K562 (cell line): ENCODE data around the gene CPED1. TPM values are rescaled to one million over a fixed set of nuclear protein-coding genes. Genes with fewer than 3 reads are reported as not detected.

Source experiments
- CHCHD3 ChIP-seq: fragments of 250-450 bp; sonication (Bioruptor Pico); IDR thresholded peaks from 2 replicates; pipeline ENCODE4 v2.1.2; 2022; ENCODE audit warnings: mild to moderate bottlenecking
- GTF2F1 ChIP-seq: IDR thresholded peaks from 2 replicates; pipeline ENCODE4 v1.6.1; 2011; ENCODE audit warnings: low read depth, low read length, improper control_type of control experiment
- JUND ChIP-seq, 2 experiments: IDR thresholded peaks; 2 replicates in 1 of 2; 3 replicates in 1 of 2; pipeline ENCODE4 v1.6.1; 2011; ENCODE audit warnings: borderline replicate concordance in 2 of 2, low read depth in 2 of 2, low read length in 2 of 2, improper control_type of control experiment in 1 of 2, missing biosample characterization in 1 of 2, missing genetic modification characterization in 1 of 2, missing genetic modification reagents in 1 of 2
- MTA1 ChIP-seq: fragments of 450-650 bp; IDR thresholded peaks from 2 replicates; pipeline ENCODE4 v1.6.1; 2017; ENCODE audit warnings: borderline replicate concordance
- MYC ChIP-seq, 2 experiments: fragments of 250-450 bp in 1 of 2; sonication (Bioruptor Pico) in 1 of 2; IDR thresholded peaks; 2 replicates each; pipeline versions ENCODE4 v1.5.1 to v1.6.1; 2012 to 2021; ENCODE audit warnings: low read depth in 2 of 2, borderline replicate concordance in 1 of 2, improper control_type of control experiment in 1 of 2, low read length in 1 of 2, mild to moderate bottlenecking in 1 of 2, moderate library complexity in 1 of 2
- NCOA6 ChIP-seq: fragments of 450-650 bp; IDR thresholded peaks from 2 replicates; pipeline ENCODE4 v1.6.1; 2017; ENCODE audit warnings: mild to moderate bottlenecking
- NONO ChIP-seq, 2 experiments: fragments of 200-400 bp in 1 of 2; fragments of 450-650 bp in 1 of 2; formaldehyde crosslinking in 1 of 2; IDR thresholded peaks; 2 replicates each; pipeline ENCODE4 v1.6.1; 2017; ENCODE audit warnings: low read depth in 2 of 2, mild to moderate bottlenecking in 2 of 2, moderate library complexity in 2 of 2, low read length in 1 of 2
- POLR2B ChIP-seq: fragments of 450-650 bp; IDR thresholded peaks from 2 replicates; pipeline ENCODE4 v1.6.1; 2018; ENCODE audit warnings: low read depth; ENCODE audit not compliant: partially characterized antibody
- POLR3A ChIP-seq: IDR thresholded peaks from 2 replicates; pipeline ENCODE4 v1.6.1; 2011; ENCODE audit warnings: borderline replicate concordance, mild to moderate bottlenecking, moderate library complexity; ENCODE audit not compliant: insufficient read length, insufficient read depth; ENCODE audit errors: extremely low read depth
- SRSF3 ChIP-seq: fragments of 200-400 bp; formaldehyde crosslinking; IDR thresholded peaks from 2 replicates; pipeline ENCODE4 v1.6.1; 2016; ENCODE audit warnings: mild to moderate bottlenecking, low read length, moderate library complexity; ENCODE audit not compliant: insufficient read depth
- TCF3 ChIP-seq: sonication (generic); formaldehyde crosslinking; IDR thresholded peaks from 2 replicates; pipeline ENCODE4 v1.4.0; 2020; ENCODE audit warnings: mild to moderate bottlenecking, missing genetic modification reagents
- THRAP3 ChIP-seq: fragments of 450-650 bp; IDR thresholded peaks from 2 replicates; pipeline ENCODE4 v1.6.1; 2016; ENCODE audit warnings: mild to moderate bottlenecking, inconsistent platforms, borderline replicate concordance
- ZBTB11 ChIP-seq, 3 experiments: fragments of 200-800 bp in 1 of 3; fragments of 250-450 bp in 1 of 3; fragments of 450-650 bp in 1 of 3; sonication (Bioruptor Pico) in 1 of 3; sonication (Bioruptor generic) in 1 of 3; formaldehyde crosslinking in 1 of 3; IDR thresholded peaks; 2 replicates each; pipeline versions ENCODE4 v1.6.1 to v1.8.0; 2016 to 2022; ENCODE audit warnings: mild to moderate bottlenecking in 2 of 3, missing genetic modification characterization in 2 of 3, missing compliant biosample characterization in 1 of 3, moderate library complexity in 1 of 3
- ZNF316 ChIP-seq: fragments of 450-650 bp; IDR thresholded peaks from 2 replicates; pipeline ENCODE4 v1.6.1; 2016
- ZNF584 ChIP-seq: fragments of 200-800 bp; sonication (Bioruptor generic); IDR thresholded peaks from 2 replicates; pipeline ENCODE4 v1.6.1; 2016; ENCODE audit warnings: low read depth, mild to moderate bottlenecking, missing genetic modification characterization, missing compliant biosample characterization
- polyA plus RNA-seq, 8 experiments: library from polyadenylated mRNA; depleted of rRNA in 4 of 8; stranded (reverse) in 5 of 8; unstranded in 3 of 8; fragments of >200 nt; fragmentation: Nextera tagmentation in 2 of 8; fragmentation: Illumina TruSeq in 1 of 8; extraction: Ambion mirVana in 2 of 8; extraction: Trizol in 1 of 8; gene quantifications; 2 replicates each; pipeline versions ENCODE4 v1.2.1 to v1.2.3, GENCODE V29; 2011 to 2014; ENCODE audit warnings: inconsistent platforms in 1 of 8, missing spikeins in 1 of 8
- total RNA-seq, 7 experiments: library from RNA; depleted of rRNA in 6 of 7; stranded (reverse); fragments of >200 nt in 6 of 7; fragmentation: Illumina TruSeq in 2 of 7; extraction: Trizol in 2 of 7; gene quantifications; 2 replicates each; pipeline versions ENCODE4 v1.2.1 to v1.2.3, GENCODE V29; 2011 to 2021; ENCODE audit warnings: low replicate concordance in 1 of 7
- TF ChIP-seq, protein P1 (sequence below): fragments of 450-650 bp; IDR thresholded peaks from 2 replicates; pipeline ENCODE4 v1.6.1; 2016; ENCODE audit warnings: borderline replicate concordance
- TF ChIP-seq, protein P2 (sequence below): sonication (generic); formaldehyde crosslinking; IDR thresholded peaks from 2 replicates; pipeline ENCODE4 v1.8.1; 2023; ENCODE audit warnings: mild to moderate bottlenecking, missing genetic modification reagents

CPED1 gene
- total and polyA plus RNA-seq, 9 of the 15 experiments (the other 6 are each of a cell fraction or from before 2014, with no cell fraction given), result 195 to 393 (median 290) TPM

DNA sequence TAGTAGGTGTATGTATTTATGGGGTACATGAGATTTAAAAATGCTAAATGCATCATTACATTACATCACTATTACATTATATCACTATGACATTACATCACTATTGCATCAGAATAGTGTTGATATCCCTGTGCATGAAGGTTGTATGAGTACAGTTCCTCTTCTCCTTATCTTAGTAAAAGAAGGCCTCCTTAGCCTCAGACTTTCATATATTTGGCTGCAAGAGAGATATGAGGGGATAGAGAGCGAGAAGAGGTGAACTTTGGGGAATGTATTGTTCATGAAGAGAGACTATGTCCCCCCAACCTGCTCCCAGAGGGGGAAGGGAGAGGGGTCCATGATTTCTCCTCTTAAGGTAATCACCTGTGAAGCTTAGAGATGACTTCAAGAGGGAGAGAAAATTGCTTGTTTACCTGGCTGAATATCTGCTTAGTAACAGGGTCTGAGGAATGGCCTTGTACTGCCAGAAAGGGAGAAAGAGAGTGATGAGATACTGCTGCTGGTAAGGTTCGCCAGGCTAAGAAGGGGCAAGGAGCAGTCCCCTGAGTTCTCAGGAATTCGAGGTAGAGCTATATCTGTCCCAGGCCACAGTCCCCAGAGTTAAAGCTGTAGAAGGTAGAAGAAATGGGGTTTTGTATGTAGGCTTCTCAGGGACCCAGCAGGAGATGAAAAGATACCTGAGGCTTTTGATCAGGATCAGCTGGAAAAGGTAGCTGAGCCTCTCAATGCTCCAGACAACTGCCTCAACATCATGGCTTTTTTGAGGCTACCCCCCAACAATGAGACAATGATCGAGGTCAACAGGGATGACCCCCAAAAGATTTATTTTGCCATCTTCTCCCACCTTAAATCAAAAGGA, 171.9 kb downstream of the CPED1 start (continued):
- TF ChIP-seq ZBTB11 (CRISPR knock-in tag; IDR thresholded peaks at IDR 0.05), result no peak
- TF ChIP-seq CHCHD3 (CRISPR knock-in tag), result no peak
- no peak for TF ChIP-seq POLR2B
- TF ChIP-seq ZNF584 (CRISPR knock-in tag), result peak; percentile 97
- TF ChIP-seq, protein P1, sequence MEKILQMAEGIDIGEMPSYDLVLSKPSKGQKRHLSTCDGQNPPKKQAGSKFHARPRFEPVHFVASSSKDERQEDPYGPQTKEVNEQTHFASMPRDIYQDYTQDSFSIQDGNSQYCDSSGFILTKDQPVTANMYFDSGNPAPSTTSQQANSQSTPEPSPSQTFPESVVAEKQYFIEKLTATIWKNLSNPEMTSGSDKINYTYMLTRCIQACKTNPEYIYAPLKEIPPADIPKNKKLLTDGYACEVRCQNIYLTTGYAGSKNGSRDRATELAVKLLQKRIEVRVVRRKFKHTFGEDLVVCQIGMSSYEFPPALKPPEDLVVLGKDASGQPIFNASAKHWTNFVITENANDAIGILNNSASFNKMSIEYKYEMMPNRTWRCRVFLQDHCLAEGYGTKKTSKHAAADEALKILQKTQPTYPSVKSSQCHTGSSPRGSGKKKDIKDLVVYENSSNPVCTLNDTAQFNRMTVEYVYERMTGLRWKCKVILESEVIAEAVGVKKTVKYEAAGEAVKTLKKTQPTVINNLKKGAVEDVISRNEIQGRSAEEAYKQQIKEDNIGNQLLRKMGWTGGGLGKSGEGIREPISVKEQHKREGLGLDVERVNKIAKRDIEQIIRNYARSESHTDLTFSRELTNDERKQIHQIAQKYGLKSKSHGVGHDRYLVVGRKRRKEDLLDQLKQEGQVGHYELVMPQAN, result no peak
- TF ChIP-seq, protein P2, sequence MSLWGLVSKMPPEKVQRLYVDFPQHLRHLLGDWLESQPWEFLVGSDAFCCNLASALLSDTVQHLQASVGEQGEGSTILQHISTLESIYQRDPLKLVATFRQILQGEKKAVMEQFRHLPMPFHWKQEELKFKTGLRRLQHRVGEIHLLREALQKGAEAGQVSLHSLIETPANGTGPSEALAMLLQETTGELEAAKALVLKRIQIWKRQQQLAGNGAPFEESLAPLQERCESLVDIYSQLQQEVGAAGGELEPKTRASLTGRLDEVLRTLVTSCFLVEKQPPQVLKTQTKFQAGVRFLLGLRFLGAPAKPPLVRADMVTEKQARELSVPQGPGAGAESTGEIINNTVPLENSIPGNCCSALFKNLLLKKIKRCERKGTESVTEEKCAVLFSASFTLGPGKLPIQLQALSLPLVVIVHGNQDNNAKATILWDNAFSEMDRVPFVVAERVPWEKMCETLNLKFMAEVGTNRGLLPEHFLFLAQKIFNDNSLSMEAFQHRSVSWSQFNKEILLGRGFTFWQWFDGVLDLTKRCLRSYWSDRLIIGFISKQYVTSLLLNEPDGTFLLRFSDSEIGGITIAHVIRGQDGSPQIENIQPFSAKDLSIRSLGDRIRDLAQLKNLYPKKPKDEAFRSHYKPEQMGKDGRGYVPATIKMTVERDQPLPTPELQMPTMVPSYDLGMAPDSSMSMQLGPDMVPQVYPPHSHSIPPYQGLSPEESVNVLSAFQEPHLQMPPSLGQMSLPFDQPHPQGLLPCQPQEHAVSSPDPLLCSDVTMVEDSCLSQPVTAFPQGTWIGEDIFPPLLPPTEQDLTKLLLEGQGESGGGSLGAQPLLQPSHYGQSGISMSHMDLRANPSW (CRISPR knock-in tag), result no peak
- TF ChIP-seq TCF3, result peak; percentile 52
- no peak for TF ChIP-seq THRAP3
- peak; percentile 97 for TF ChIP-seq JUND (IDR thresholded peaks at IDR 0.05; ENCODE audit: borderline replicate concordance, low read depth, low read length)
- peak; percentile 96 for TF ChIP-seq JUND (tag; IDR thresholded peaks at IDR 0.05; ENCODE audit: borderline replicate concordance, low read depth, low read length)
- TF ChIP-seq MTA1, result peak; percentile 66; the same call in 1 of the 2 replicates
- TF ChIP-seq NONO (IDR thresholded peaks at IDR 0.05; ENCODE audit: low read depth in 2 of 2, low read length in 1 of 2), result no peak
- TF ChIP-seq SRSF3, result no peak
- no peak for TF ChIP-seq NCOA6
- no peak for TF ChIP-seq POLR3A
- no peak for TF ChIP-seq GTF2F1
- TF ChIP-seq ZNF316, result no peak
- peak; percentile 79 for TF ChIP-seq MYC (IDR thresholded peaks at IDR 0.05; ENCODE audit: low read depth, low read length)
- TF ChIP-seq MYC (CRISPR knock-in tag; IDR thresholded peaks at IDR 0.05; ENCODE audit: borderline replicate concordance, low read depth), result peak; percentile 31; the same call in 1 of the 2 replicates
